ENCODE data around the gene AFF3. TPM values are rescaled to one million over a fixed set of nuclear protein-coding genes. Genes with fewer than 3 reads are reported as not detected.

AFF3 gene
- total RNA-seq, 1 donor from 2014 or later: 25.6 TPM

DNA sequence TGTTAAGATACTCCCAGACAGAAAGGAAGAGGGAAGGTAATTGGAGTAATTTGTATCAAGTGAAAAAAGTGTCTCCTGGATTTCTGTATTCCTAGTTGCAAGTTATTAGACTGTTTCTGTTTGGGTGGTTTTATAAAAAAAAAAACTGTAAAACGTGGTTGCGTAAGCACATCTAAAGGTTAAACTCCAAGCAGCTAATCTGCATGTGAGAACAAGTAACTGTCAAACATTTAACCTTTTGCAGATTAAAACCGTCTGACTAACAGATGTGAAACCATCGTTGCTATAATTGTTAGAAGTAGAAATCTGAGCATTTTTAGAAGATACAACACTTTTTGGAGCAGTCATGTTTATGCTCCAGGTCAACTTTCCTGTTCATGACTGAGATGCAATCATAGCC lies 72.3 kb downstream of the AFF3 start:
- no peak for DNase-seq (ENCODE audit: low spot score)

DNA sequence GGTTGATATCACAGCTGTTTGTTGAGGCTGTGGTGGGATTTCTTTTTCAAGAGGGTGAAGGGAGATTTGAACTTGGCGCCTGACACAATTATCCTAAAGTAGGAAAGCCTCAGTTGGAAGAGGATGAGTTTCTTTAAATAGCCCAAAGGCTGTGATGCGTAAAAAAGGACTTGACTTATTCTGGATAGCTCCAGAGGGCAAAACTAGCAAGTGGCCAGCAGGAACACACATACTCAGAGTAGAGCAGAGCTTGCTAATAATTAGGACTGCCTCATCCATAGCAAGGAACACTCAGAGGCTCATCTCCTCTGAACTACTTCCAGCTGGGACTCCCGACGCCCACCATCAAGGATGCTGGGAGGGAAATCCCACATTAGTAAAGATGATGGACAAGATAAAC lies 74.0 kb downstream of the AFF3 start:
- DNase-seq (ENCODE audit: low spot score): no peak

DNA sequence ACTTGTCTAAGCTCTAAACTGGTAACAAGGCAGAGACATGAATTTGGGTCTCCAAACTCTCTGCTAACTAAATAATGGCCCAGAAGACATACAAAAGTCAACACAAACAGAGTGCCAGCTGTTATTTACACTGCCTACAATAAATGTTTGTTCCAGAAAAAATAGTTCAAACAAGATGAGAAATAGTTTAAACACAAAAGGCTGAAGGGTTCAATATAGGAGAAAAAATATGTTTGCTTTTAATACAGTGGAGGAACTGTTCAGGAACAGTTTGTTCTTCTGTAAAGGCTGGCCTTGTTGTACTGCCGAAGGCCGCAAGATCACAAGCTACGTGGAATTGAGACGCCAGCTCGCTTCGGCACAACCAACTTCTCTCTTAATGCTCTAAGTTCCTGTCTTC lies 74.6 kb downstream of the AFF3 start:
- DNase-seq (ENCODE audit: low spot score): no peak

DNA sequence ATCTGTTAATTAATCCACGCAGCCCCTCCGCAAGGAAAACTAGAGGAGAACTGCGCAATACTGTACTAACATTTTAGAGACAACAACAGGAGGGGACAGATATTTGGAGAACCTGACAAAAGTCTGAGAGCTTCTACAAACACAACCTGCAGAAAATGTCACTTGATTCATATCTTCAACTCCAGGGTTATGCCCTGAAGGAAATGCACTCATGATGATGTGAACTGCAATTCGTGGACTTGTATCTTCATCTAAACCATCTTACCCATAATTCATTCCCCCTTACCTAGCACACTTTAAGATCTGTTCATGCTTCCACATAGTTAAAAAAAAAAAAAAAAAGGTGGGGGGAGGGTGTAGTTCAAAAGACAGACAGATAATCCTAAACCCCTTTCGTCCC lies 75.5 kb downstream of the AFF3 start:
- DNase-seq (ENCODE audit: low spot score): no peak

DNA sequence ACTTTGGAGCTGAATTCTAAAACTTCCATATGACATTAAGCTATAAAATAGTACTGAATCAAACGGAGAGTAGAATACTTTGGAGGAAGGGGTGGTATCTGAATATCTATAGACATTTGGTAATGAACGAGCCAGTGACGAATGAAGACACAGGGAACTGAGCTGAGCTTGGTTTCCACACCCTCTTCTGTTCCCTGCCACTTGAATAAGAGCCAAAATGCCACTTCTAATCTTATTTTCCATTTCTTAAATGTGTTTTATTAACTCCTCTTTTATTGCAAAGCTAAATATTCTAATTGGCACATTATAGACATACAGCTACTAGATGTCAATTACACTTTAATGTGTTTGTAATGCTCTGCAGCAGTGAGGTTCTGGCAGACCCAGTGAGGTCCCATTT lies 76.1 kb downstream of the AFF3 start:
- DNase-seq (ENCODE audit: low spot score): no peak

DNA sequence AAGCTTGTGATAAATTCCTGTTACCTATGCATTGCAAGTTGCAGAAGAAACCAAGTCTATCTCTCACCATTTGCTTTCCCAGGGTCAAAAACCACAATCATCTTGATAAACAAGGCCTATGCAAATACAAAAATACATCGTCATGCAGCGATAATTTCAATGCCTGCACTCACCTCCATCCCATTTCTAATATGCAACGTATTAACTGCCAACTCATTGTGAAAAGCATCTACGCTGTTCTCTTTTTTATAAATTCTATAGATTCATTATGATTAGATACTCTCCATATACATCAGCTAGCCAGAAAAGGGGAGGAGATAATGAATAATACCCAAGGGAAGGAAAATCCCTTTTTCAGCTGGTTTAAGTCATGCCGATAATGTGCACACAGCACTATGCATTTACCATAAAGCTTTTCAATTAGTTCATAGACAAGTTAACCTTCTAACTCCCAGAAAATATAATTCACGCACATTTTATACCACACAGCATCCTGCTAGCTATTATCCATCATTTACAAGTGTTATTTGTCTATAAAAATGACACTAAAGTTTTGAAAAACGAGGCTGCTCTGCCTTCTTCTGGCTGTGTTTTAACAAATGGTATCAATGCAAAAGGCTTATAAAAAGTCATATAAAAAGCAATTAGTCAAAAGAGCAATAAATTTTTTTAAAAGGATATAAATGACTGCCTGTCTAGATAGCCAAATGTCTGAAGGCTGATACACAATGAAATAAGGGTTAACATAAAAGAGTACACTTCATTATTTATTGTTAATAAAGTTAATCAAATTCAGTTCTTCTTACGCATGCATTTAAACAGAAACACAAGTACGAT lies 77.6 kb downstream of the AFF3 start:
- DNase-seq (ENCODE audit: low spot score): no peak

DNA sequence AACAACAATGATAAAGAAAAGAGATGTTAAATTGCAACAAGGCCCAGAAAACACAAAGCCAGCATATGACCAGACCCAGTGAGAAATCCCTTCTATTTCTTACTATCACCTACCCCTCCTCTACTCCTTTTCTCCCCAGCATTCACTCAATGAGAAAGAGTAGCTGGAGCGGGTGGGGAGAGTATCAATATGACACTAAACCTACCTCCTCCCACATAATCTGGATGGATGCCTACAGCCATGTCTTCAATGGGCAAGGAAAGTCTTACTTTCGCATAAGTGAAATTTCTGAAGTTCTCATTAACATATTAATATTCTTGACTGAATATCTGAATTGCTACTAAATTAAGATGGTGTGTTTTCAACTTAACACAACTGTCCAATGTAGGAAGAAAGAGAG lies 78.2 kb downstream of the AFF3 start:
- DNase-seq (ENCODE audit: low spot score): no peak

DNA sequence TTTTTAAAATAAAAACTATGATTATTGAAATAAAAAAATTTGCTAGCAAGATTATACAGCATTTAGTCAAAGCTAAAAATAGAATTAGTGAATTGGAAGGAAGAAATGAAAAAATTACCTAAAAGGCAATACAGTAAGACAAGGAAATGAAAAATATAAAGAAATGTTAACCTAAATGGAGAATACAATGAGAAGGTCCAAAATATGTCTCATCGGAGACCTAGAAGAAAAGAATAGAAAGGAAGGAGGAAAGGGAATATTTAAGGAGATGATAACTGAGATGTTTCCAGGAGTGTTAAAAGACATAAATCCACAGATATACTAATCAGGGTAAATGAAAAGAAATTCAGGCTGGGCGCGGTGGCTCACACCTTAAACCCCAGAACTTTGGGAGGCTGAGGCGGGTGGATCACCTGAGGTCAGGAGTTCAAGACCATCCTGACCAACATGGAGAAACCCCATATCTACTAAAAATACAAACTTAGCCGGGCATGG lies 78.9 kb downstream of the AFF3 start:
- DNase-seq (ENCODE audit: low spot score): no peak

DNA sequence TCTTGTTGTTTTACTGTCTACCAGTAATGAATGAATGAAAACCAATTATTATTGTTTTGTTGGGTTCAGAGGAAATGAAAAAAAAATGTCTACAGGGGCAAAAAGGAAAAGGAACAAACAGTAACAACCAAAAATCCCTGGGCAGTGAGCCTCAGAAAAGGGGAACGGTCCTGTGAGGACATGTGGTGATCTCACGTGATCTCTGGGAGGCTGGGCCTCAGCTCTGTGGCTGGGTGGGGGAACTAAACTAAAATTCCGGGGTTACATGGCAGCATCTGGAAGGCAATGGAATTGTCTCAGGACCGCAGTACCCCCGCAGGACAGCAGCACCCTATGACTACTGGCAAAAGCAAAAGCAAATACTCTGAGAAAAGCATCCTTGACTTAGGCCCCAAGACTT lies 80.1 kb downstream of the AFF3 start:
- no peak for DNase-seq (ENCODE audit: low spot score)

DNA sequence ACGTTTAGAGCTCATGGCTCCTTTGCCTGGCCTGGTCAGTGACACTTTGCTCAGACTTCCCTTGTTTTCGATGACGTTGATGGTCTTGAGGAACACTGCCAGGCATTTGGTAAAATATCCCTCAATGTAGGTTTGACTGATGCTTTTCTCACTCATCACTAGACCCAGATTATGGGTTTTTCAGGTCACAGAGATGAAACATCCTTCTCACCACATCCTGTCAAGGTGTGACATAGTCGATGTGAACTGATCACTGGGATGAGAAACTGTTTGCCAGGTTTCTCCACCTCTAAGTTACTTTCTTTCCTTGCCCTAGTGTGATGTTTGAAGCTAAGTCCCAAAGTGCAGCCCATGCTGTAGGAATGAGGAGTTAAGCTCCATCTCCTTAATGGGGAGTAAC lies 81.5 kb downstream of the AFF3 start:
- DNase-seq (ENCODE audit: low spot score): no peak

DNA sequence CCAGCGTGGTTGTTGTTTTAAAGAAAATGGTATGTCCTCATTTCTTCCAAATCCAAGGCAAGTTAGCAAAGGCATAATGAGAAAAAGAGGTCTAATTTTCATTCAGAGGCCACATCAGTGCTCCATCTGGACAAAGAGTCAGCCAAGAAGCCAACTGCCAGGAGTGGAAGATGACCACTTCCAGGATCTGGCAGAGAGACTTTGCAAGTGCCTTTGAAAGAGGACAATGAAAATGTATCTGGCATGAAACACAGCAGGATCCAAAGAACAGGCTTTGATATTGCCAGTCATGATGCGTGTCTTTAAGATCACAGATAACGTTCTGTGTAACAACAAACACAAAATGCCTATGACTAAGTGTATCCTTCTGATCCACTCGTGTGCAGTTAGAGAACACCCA lies 82.8 kb downstream of the AFF3 start:
- no peak for DNase-seq (ENCODE audit: low spot score)

DNA sequence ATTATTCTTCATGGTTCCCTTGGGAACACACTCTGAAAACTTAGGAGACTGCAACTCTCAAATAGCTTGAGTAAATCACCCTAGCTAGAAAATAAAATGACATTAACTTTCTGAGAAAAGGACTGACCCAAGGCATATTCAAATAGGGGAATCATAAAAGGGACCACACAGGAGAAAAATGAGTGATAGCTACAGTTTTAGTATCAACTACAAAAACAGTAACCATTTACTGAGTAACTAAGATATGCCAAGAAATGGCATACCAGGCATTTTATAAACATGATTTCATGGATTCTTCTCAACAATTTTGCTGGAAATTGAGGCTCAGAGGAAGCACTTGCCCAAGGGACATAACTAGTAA lies 84.5 kb downstream of the AFF3 start:
- DNase-seq (ENCODE audit: low spot score): no peak

DNA sequence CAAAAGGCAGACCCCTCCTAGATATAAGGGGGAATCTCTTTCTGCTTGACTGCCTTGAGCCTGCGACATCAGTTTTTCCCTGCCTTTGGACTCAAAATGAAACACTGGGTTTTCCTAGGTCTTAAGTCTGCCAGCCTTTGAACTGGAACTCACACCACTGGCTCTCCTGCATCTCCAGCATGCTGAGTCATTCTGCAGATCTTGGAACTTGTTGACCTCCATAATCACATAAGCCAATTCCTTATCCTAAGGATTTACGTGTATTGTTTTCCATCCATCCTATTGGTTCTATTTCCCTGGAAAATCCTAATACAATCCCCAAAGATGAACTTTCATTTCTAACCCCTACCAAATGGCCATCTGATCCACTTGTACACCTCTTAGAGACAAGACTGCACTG lies 88.0 kb downstream of the AFF3 start:
- no peak for DNase-seq (ENCODE audit: low spot score)

DNA sequence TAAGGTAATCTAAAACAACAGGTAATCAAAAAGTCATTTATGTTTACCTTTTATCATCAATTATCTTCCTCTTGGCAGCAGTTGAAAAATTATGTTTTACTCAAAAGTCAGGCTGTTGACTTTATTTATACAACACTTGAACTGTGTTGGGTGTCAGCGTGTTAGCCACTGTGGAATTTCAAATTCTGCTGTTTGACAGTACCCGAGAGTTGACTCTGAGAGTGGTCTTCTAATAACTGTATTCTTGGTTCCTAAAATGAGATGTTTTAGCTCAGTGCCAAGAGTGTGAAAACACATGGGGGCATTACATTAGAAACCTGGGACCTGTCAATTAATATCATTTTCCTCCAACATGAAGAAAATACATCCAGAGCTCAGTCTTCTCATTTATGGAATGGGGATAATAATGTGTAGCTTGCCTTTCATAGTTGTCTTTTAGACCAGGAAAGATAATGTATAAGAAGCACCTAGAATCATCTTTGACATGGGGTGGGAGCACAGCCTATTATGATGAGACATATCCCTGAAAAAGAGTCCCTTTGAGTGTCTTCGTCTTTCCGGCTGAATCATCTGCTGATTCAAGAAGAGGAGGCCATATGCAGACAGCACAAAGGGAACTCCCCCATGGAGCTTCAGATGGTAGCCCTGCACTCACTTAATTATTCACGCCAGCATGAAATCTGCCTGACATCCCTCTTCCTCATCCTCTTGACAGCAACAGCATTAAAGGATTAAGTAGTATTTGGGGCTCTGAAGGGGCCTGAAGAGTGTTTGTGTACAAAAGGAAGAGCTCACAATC lies 89.1 kb downstream of the AFF3 start:
- DNase-seq (ENCODE audit: low spot score): no peak

DNA sequence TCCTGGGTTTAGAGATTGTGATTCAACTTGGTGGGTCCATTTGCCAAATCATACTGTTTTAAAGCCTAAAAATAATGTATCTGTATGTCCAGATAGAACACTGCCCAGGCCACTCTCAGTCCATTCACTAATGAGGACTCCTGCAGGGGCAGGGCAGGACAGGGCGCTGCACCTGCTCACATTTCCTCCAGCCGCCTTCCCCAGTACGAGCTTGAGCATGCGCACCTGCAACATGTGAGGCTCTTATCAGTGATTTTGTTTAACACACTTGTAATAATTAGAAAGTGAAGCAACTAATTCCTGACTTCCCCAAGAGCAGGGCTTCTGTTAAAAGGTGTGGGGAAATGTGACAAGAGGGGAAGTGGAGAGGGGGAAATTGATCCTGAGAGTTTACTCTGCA lies 89.7 kb downstream of the AFF3 start:
- DNase-seq (ENCODE audit: low spot score): no peak

DNA sequence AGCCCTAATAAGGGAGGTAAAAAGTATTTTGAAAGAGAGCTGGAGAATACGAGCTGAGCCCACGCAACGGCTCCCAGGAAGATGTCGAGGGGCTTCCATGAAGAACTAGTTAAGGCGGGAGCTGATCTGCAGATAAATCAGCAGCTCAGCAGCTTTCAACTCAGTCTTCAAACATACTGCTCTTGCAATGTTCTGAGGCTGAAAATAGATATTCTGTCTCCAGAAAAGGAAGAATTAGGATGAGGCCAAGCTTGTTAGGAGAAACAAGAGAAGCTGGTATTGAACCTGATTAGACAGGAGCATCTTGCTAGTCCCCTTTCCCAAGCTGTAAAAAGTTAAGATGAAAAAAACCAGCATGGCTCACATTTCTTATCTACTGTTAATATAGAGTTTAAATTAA lies 91.1 kb downstream of the AFF3 start:
- DNase-seq (ENCODE audit: low spot score): no peak

DNA sequence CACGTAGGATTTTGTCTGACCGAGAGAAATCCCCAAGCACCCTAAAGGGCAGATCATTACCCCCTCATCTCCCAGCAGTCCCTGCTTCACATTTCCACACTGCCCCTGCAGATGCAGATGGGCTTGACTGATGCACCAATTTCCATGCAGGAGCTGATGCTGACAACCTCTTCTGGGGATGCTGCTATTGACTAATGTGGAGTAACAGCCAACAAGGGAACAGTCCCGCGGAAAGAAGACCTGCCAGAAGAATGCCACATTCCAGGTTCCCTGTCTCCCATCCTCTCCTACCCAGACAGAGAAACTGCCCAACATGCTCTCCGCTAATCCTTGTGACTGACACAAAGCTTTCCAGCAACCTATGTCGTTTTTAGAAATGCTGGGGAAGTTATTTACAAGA lies 91.7 kb downstream of the AFF3 start:
- DNase-seq (ENCODE audit: low spot score): no peak

DNA sequence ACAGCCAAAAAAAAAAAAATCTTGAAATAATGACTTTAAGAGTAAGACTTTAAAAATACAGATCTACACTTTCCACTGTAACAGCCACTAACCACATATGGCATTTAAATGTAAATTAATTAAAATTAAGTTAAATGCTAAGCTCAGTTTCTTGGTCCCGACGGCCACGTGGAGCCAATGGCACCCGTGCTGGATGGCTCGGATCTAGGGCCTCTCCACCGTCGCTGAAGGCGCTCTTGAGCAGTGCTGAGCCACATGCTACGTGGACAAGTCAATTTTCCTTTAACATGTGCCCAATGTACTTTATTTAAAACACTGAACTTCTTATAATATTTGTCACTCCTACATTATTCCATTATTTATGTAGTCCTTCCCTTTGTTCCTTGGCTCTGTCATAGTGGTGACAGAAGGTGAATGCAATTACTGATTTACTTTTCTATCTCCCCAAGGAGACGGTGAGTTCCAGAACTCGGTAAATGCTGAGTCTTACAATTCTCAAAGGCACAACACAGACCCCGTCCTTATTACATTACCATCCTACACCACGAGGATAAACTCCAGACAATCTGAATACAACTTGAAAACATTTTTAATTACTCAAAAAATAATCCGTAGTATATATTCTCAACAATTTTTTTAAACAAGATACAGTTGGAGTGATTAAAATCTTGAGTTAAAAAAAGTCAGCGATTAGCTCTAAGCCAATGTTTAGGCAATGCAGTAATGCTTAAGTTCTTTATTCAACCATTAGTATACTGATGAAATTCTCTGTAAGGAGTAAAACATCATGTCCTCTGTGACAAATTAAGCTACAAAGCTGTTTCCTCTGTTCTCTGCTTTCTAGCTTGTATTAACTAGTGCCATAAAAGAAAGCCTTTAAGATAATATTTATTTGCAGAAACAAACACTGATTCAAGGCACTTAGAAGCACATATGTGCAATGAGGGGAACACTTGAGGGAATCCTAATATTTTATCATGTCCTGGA lies 95.1 kb downstream of the AFF3 start:
- DNase-seq (ENCODE audit: low spot score): no peak

DNA sequence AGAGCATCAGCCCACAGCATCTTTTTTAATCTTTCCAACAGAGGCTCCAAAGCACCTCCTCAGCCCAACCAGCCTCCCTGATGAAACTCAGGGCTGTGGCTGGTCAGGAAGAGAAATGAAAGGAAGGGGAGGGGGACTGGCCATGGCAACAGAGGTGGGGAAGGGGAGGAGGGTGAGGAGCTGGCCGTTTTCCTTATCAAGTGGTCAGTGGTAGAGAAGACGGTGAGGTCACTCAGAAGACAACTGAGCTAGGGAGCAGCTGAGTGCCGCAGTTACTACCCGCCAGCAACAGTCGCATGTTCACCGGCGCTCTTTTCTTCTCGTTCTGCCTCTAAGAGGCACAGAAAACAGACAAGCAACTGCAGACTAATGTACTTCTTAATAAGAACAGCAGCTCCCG lies 97.4 kb downstream of the AFF3 start:
- no peak for DNase-seq (ENCODE audit: low spot score)

DNA sequence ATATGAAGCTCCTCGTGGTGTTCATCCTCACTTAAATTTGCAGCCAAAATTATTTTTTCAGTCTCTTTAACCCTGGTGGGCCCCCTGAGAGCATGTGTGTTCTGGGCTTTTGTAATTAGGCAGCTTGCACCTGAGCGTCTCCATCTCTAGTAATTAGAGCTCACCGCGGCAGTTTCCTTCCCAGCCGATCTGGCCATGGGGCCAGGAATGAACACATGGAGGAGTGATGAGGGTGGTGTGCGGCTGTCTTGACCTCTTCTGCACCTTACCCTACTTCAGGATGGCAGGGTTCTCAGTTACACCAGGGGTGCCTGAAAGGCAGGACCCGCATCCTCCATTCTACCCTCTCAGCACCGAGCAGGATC lies 98.5 kb downstream of the AFF3 start:
- no peak for DNase-seq (ENCODE audit: low spot score)

DNA sequence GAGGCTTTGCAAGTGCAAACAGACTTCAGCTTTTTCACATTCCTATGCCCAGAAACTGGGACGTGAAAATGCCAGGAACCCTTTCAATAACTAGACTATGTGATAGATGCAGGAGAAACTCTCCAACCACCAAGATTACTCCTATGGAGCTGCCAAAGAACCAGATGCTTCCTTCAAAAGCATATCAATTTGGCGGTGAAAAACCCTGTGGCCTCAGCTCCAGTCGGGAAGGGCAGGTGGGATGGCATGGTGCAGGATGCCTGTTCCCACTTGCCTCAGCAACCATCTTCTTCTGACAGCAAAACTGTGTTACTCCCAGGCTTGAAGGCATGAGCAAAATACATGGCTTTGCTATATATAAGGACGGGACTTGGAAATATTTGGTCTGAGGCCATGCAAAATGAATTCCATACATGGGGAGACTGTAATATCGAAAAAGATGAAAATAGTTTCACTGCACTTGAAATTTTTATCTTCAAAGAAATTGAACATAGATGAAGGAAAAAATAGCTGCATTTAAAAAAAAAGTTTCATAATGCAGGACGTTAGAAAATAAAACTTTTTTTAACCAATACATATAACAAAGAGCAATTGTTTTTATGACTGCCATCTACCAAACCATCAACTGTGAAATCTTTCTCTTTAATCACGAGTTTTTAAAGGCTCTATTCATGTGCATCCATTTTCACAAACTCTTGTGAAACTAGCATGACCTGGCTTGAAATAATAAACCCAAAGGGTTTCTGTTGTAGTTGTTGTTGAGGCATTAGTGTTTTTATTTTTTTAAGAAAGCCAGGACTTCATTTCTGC lies 99.1 kb downstream of the AFF3 start:
- no peak for DNase-seq (ENCODE audit: low spot score)
